Muscle layer of duodenum (tissue), 2 donors: ENCODE measurements around the gene PAM.

Source experiments
- H3K27ac ChIP-seq: one replicate; pipeline ENCODE4 v1.7.0; 2013; ENCODE audit warnings: mild to moderate bottlenecking, low read length
- H3K27me3 ChIP-seq: one replicate; pipeline ENCODE4 v1.7.0; 2013; ENCODE audit warnings: low read depth, mild to moderate bottlenecking, control low read depth, low read length
- H3K36me3 ChIP-seq, 2 donors: one replicate each; pipeline ENCODE4 v1.7.0; 2013; ENCODE audit warnings: low read length in 2 of 2, control low read depth in 1 of 2, mild to moderate bottlenecking in 1 of 2; ENCODE audit not compliant: insufficient read depth in 2 of 2, control insufficient read depth in 1 of 2
- H3K4me1 ChIP-seq, 2 donors: one replicate each; pipeline ENCODE4 v1.7.0; 2013; ENCODE audit warnings: low read length in 2 of 2, mild to moderate bottlenecking in 2 of 2, control low read depth in 1 of 2, moderate library complexity in 1 of 2; ENCODE audit not compliant: insufficient read depth in 2 of 2, control insufficient read depth in 1 of 2
- H3K4me3 ChIP-seq, 2 donors: one replicate each; pipeline ENCODE4 v1.7.0; 2013; ENCODE audit warnings: low read length in 2 of 2, low read depth in 1 of 2, mild to moderate bottlenecking in 1 of 2
- H3K9me3 ChIP-seq, 2 donors: one replicate each; pipeline ENCODE4 v1.7.0; 2013; ENCODE audit warnings: low read length in 2 of 2, control low read depth in 1 of 2, mild to moderate bottlenecking in 1 of 2; ENCODE audit not compliant: control insufficient read depth in 1 of 2
- donor health status: healthy.

The PAM gene

DNA sequence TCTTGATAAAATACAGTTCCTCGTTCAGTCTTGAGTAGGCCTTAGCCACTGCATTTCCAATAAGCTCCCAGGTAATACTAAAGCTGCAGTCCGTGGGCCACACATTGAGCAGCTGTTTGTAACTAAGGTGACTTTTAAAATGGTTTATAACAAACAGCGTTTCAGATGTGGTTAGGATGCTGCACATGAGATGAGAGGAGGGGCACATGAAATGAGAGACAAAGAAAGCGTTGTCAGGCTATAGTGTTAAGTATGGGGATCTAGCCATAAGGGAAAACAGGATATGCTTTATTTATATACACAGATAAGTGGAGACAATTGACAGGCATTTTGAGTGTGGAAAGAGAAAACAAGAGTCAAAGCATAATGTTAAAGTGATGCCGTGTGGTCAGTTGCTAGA lies 89.9 kb downstream of the PAM start:
- Histone ChIP-seq H3K27me3 (no peaks in the 10 kb centered on the region), H3K36me3 (no peaks in the 10 kb centered on the region), H3K4me1 (no peaks in the 10 kb centered on the region), H3K9me3 (no peaks in the 10 kb centered on the region), H3K27ac (no peak overlapping the region), H3K4me3 (no peak overlapping the region)

GRCh38 chr5:102850503-102850902 lies 95.4 kb downstream of the PAM start:
- H3K27ac ChIP-seq = no peak overlapping the region
- H3K4me1 ChIP-seq = no peaks in the 10 kb centered on the region
- H3K4me3 ChIP-seq = no peak overlapping the region
- H3K9me3 ChIP-seq = no peaks in the 10 kb centered on the region
- no peaks in the 10 kb centered on the region for H3K27me3 ChIP-seq
- H3K36me3 ChIP-seq = no peaks in the 10 kb centered on the region

DNA sequence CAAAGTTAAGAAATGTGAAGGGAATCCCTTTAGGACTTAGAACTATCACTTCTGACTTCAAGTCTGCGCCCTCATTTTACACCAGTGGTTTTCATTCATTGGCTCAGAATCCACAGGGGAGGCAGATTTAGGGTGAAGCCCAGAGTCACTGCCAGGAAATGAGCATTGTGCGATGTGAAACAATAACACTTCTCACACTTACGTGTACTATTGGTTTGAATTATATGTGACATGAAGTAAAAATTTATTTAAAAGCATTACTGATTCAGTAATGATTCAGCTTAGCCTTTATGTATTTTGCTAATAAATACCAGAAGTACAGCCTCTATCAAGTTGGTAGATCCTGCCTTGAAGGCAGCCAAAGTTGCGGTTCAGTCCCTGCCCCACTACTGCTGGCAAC lies 98.6 kb downstream of the PAM start:
- Histone ChIP-seq H3K4me3 (no peak overlapping the region), H3K4me1 (peaks cover 0 to 10% of the 10 kb centered on the region in 2 donors), H3K36me3 (no peaks in the 10 kb centered on the region), H3K27ac (no peak overlapping the region), H3K9me3 (no peaks in the 10 kb centered on the region), H3K27me3 (no peaks in the 10 kb centered on the region)

DNA sequence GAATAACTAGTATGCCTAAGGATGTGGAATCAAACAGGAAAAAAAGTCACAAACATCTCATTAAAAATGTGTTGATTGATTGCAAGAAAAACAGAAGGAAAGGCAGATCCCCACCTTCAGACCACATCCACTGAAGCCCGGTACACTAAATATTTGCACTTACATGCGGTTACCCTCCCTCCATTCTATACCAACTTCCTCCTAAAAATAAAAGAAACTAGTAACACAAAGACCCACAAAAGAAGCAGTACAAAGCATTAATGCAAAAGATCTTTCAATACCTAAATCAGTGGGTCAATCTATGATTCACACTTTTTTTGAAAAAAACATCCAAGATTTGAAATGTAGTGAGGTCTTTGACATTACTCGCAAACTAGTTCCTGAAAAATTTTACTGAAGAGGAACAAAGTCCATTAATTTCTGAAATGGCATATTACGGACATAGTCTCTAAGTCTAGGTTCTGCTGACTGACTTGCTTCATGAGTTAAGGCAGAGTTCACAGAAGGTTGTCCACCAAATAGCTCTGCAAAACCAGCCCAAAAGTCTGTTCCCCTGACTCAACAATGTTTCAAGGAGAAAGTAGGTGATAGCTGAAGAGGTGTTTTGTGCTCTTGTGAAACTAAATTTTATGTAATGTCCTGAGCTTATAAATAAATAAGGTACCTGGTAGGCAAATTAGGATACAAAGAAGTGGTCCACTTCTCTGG lies 100.7 kb downstream of the PAM start:
- Histone ChIP-seq H3K27me3 (no peaks in the 10 kb centered on the region), H3K27ac (no peak overlapping the region), H3K4me1 (peaks cover 0 to 10% of the 10 kb centered on the region in 2 donors), H3K36me3 (no peaks in the 10 kb centered on the region), H3K4me3 (no peak overlapping the region), H3K9me3 (no peaks in the 10 kb centered on the region)

DNA sequence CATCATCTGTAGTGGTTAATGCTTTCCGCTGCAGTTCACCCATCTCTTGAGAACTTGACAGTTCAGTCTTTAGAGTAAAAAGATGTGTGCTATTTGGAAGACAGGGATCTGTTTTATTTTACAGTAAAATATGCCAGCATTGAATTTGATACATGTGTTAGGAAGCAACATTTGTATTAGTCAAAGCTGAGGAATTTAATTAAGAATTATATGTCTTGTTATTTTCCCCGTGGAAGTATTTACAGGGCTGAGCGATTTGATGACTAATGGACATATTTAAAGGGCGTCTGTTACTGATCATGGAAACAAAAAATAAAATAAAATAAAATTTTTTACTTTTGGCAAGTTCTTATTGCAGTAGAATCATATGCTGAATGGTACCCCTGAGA lies 101.3 kb downstream of the PAM start:
- H3K9me3 ChIP-seq = no peaks in the 10 kb centered on the region
- peaks cover 0 to 10% of the 10 kb centered on the region in 2 donors for H3K4me1 ChIP-seq
- no peak overlapping the region for H3K27ac ChIP-seq

GRCh38 chr5:102857076-102857818 lies 102.1 kb downstream of the PAM start:
- H3K27ac ChIP-seq = no peak overlapping the region
- no peaks in the 10 kb centered on the region for H3K36me3 ChIP-seq

More for the DNA sequence above, 101.3 kb downstream of the PAM start:
- Histone ChIP-seq H3K27me3 (no peaks in the 10 kb centered on the region), H3K36me3 (no peaks in the 10 kb centered on the region), H3K4me3 (no peak overlapping the region)

DNA sequence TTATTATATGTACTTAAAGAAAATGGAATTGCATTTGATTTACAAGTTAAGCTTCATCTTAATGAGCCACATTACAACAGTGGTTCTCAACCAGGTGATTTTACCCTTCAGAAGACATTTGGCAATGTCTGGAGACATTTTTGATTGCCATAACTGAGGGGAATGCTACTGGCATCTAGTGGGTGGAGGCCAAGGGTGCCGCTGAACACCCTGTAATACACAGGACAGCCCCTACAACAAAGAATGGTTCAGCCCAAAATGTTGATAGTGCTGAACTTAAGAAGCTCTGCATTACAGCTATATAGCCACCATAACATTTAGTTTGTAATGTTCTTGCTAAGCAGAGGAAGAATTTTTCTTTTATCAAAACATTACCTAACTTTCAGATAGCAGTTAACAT lies 103.1 kb downstream of the PAM start:
- H3K9me3 ChIP-seq = no peaks in the 10 kb centered on the region
- peaks cover 0 to 10% of the 10 kb centered on the region in 2 donors for H3K4me1 ChIP-seq
- H3K36me3 ChIP-seq = no peaks in the 10 kb centered on the region
- no peak overlapping the region for H3K27ac ChIP-seq
- no peak overlapping the region for H3K4me3 ChIP-seq
- H3K27me3 ChIP-seq = no peaks in the 10 kb centered on the region

More at GRCh38 chr5:102857076-102857818, 102.1 kb downstream of the PAM start:
- no peak overlapping the region for H3K4me3 ChIP-seq
- no peaks in the 10 kb centered on the region for H3K27me3 ChIP-seq
- H3K4me1 ChIP-seq = peaks cover 0 to 10% of the 10 kb centered on the region in 2 donors
- no peaks in the 10 kb centered on the region for H3K9me3 ChIP-seq

DNA sequence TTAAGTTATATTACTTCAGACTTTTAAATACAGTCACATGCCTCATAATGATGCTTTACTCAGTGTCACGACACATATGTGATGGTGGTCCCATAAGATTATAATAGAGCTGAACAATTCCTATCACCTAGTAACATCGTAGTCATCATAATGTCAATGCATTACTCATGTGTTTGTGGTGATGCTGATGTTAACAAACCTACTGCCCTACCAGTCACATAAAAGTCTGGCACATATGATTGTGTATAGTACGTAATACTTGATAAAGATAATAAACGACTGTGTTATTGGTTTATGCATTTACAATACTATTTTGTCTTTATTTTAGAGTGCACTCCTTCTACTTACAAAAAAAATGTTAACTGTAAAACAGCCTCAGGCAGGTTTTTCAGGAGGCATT lies 103.7 kb downstream of the PAM start:
- no peaks in the 10 kb centered on the region for H3K9me3 ChIP-seq
- H3K4me3 ChIP-seq = no peak overlapping the region
- H3K36me3 ChIP-seq = no peaks in the 10 kb centered on the region
- no peaks in the 10 kb centered on the region for H3K27me3 ChIP-seq
- no peak overlapping the region for H3K27ac ChIP-seq
- H3K4me1 ChIP-seq = peaks cover 0 to 10% of the 10 kb centered on the region in 2 donors

DNA sequence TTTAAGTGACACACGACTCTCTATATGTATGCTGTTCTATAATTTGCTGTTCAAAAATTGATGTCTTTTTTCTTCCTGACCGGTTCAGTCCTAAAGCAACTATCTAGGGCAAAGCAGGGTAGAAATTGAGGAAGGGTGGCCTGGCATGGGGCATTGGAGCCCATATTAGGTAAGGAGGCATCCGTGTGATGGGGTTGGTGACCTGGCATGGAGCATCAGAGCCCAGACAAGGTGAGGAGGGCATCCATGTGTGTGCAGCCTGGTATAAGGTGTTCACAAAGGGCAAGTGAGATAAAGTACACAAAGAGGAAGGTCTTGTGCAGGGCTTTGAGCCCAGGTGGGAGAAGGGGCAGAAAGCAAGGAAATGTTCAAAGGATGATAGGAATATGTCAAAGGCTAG lies 104.9 kb downstream of the PAM start:
- peaks cover 0 to 10% of the 10 kb centered on the region in 2 donors for H3K4me1 ChIP-seq
- no peaks in the 10 kb centered on the region for H3K36me3 ChIP-seq
- no peak overlapping the region for H3K4me3 ChIP-seq
- no peaks in the 10 kb centered on the region for H3K27me3 ChIP-seq
- H3K27ac ChIP-seq = no peak overlapping the region
- no peaks in the 10 kb centered on the region for H3K9me3 ChIP-seq

- Histone ChIP-seq H3K9me3 (no peaks in the 10 kb centered on the region), H3K4me1 (peaks cover 0 to 13% of the 10 kb centered on the region in 2 donors), H3K36me3 (no peaks in the 10 kb centered on the region), H3K4me3 (no peak overlapping the region), H3K27me3 (no peaks in the 10 kb centered on the region), H3K27ac (no peak overlapping the region)
These were observed 108.0 kb downstream of the PAM start for GRCh38 chr5:102863058-102863457.

GRCh38 chr5:102863764-102864560 lies 108.9 kb downstream of the PAM start:
- Histone ChIP-seq H3K4me1 (peaks cover 0 to 13% of the 10 kb centered on the region in 2 donors), H3K36me3 (no peaks in the 10 kb centered on the region), H3K27me3 (no peaks in the 10 kb centered on the region), H3K4me3 (no peak overlapping the region), H3K27ac (no peak overlapping the region), H3K9me3 (no peaks in the 10 kb centered on the region)
